Activated CD4-positive, alpha-beta T cell treated with anti-CD3 and anti-CD28 coated beads, Interleukin-2, amount 10 ng/mL, durations not matched to agents 7 days and 5 days (primary cell): Measurements from ENCODE around the gene NSUN5. TPM values are rescaled to one million over a fixed set of nuclear protein-coding genes. Genes with fewer than 3 reads are reported as not detected.
"Not testable (repeated sequence)": the region's sequence is repeated elsewhere in the genome, so short reads cannot be mapped to it uniquely, and the experiment has no call there.

Source experiments
- CTCF ChIA-PET: fragments of 350-600 bp; sonication (Branson Sonifier 250); formaldehyde crosslinking; loops from one replicate; lab custom pipeline; 2021; ENCODE audit warnings: antibody characterized with exemption; lab: Charles Lee
- POLR2A ChIA-PET: fragments of 350-600 bp; sonication (Branson Sonifier 250); formaldehyde crosslinking; loops from one replicate; lab custom pipeline; 2021; ENCODE audit warnings: antibody characterized with exemption; lab: Charles Lee
- DNase-seq: peaks from one replicate; pipeline ENCODE4 v3.0.0-alpha.2; 2020
- H3K27ac Mint-ChIP-seq: one replicate; pipeline ENCODE4 v1.8.0; 2021; ENCODE audit warnings: mild to moderate bottlenecking, moderate library complexity, mixed read lengths
- H3K27me3 Mint-ChIP-seq: one replicate; pipeline ENCODE4 v1.8.0; 2021; ENCODE audit warnings: mixed read lengths
- H3K36me3 Mint-ChIP-seq: one replicate; pipeline ENCODE4 v1.8.0; 2021; ENCODE audit warnings: low read depth, mixed read lengths
- H3K4me1 Mint-ChIP-seq: one replicate; pipeline ENCODE4 v1.8.0; 2021; ENCODE audit warnings: mixed read lengths
- H3K4me3 Mint-ChIP-seq: one replicate; pipeline ENCODE4 v1.8.0; 2021; ENCODE audit warnings: mild to moderate bottlenecking, moderate library complexity, mixed read lengths
- H3K9me3 Mint-ChIP-seq: one replicate; pipeline ENCODE4 v1.8.0; 2021; ENCODE audit warnings: mixed read lengths
- total RNA-seq, 2 experiments: library from RNA; stranded (reverse); gene quantifications; one replicate each; pipeline ENCODE4 v1.2.3, GENCODE V29; 2021

The NSUN5 gene
- total RNA-seq, 2 experiments from 2014 or later = 50.9 to 63.2 TPM

GRCh38 chr7:73323434-73324080 is 14.9 kb upstream of the NSUN5 start:
- H3K9me3 Mint-ChIP-seq, POLR2A ChIA-PET, H3K27me3 Mint-ChIP-seq, DNase-seq, H3K36me3 Mint-ChIP-seq: not testable (repeated sequence)
- Mint-ChIP-seq H3K4me1 (peaks cover 15% of the 10 kb centered on the region), H3K27ac (peak overlapping the region; percentile 83), H3K4me3 (peak overlapping the region; percentile 22)
- CTCF ChIA-PET = interaction anchor here (0.6 to 1.7 kb wide), 9 partner anchors 8 to 411 kb away, joined by 3 to 11 read pairs (median 3); partner anchors contain the start of gene NSUN5

GRCh38 chr7:73320009-73320408 is 11.4 kb upstream of the NSUN5 start:
- peaks cover 13% of the 10 kb centered on the region for H3K4me1 Mint-ChIP-seq
- DNase-seq, CTCF ChIA-PET, H3K27me3 Mint-ChIP-seq, H3K27ac Mint-ChIP-seq, H3K9me3 Mint-ChIP-seq, H3K4me3 Mint-ChIP-seq, H3K36me3 Mint-ChIP-seq, POLR2A ChIA-PET: not testable (repeated sequence)

GRCh38 chr7:73319541-73319940 is 10.9 kb upstream of the NSUN5 start:
- H3K9me3 Mint-ChIP-seq, CTCF ChIA-PET, POLR2A ChIA-PET, H3K27ac Mint-ChIP-seq, H3K4me3 Mint-ChIP-seq, DNase-seq, H3K27me3 Mint-ChIP-seq, H3K36me3 Mint-ChIP-seq: not testable (repeated sequence)
- H3K4me1 Mint-ChIP-seq = peaks cover 11% of the 10 kb centered on the region

- POLR2A ChIA-PET = interaction anchor here (0.7 kb wide), 1 partner anchor 39 kb away, joined by 3 read pairs; no protein-coding TSS in a partner anchor
These were observed 10.1 kb upstream of the NSUN5 start for GRCh38 chr7:73318656-73319204.

GRCh38 chr7:73316521-73316920 is 7.9 kb upstream of the NSUN5 start:
- ChIA-PET POLR2A (no interaction called here), CTCF (interaction anchor here (0.7 to 2.7 kb wide), 2 partner anchors 8 to 419 kb away, joined by 4 to 11 read pairs; no protein-coding TSS in a partner anchor)
- Mint-ChIP-seq H3K4me3 (no peak overlapping the region), H3K27me3 (no peaks in the 10 kb centered on the region), H3K27ac (no peak overlapping the region), H3K4me1 (no peaks in the 10 kb centered on the region), H3K36me3 (no peaks in the 10 kb centered on the region), H3K9me3 (no peaks in the 10 kb centered on the region)
- DNase-seq = no peak

More at GRCh38 chr7:73318656-73319204, 10.1 kb upstream of the NSUN5 start:
- CTCF ChIA-PET, H3K27ac Mint-ChIP-seq, H3K27me3 Mint-ChIP-seq, DNase-seq, H3K4me3 Mint-ChIP-seq, H3K9me3 Mint-ChIP-seq, H3K36me3 Mint-ChIP-seq, H3K4me1 Mint-ChIP-seq: not testable (repeated sequence)

GRCh38 chr7:73314271-73314670 is 5.6 kb upstream of the NSUN5 start:
- H3K4me3 Mint-ChIP-seq = no peak overlapping the region
- H3K4me1 Mint-ChIP-seq = peaks cover 3% of the 10 kb centered on the region
- H3K27ac Mint-ChIP-seq = no peak overlapping the region
- peaks cover 3% of the 10 kb centered on the region for H3K36me3 Mint-ChIP-seq
- no peaks in the 10 kb centered on the region for H3K9me3 Mint-ChIP-seq
- DNase-seq = no peak
- ChIA-PET POLR2A (no interaction called here), CTCF (interaction anchor here (1.6 to 2.7 kb wide), 2 partner anchors 10 to 18 kb away, joined by 4 to 11 read pairs; no protein-coding TSS in a partner anchor)
- no peaks in the 10 kb centered on the region for H3K27me3 Mint-ChIP-seq

GRCh38 chr7:73313521-73313906 is 4.9 kb upstream of the NSUN5 start:
- H3K27ac Mint-ChIP-seq = no peak overlapping the region
- ChIA-PET POLR2A (no interaction called here), CTCF (interaction anchor here (1.6 kb wide), 1 partner anchor 18 kb away, joined by 4 read pairs; no protein-coding TSS in a partner anchor)
- H3K9me3 Mint-ChIP-seq = no peaks in the 10 kb centered on the region
- H3K4me3 Mint-ChIP-seq = no peak overlapping the region
- peaks cover 5% of the 10 kb centered on the region for H3K36me3 Mint-ChIP-seq
- DNase-seq = no peak
- H3K4me1 Mint-ChIP-seq = peaks cover 7% of the 10 kb centered on the region
- H3K27me3 Mint-ChIP-seq = no peaks in the 10 kb centered on the region

GRCh38 chr7:73312831-73313520 is 4.3 kb upstream of the NSUN5 start:
- POLR2A ChIA-PET = no interaction called here
- no peaks in the 10 kb centered on the region for H3K9me3 Mint-ChIP-seq
- no peak for DNase-seq
- CTCF ChIA-PET = interaction anchor here (1.6 kb wide), 1 partner anchor 19 kb away, joined by 4 read pairs; no protein-coding TSS in a partner anchor
- peaks cover 11% of the 10 kb centered on the region for H3K4me1 Mint-ChIP-seq
- no peaks in the 10 kb centered on the region for H3K27me3 Mint-ChIP-seq
- no peak overlapping the region for H3K27ac Mint-ChIP-seq
- no peak overlapping the region for H3K4me3 Mint-ChIP-seq
- H3K36me3 Mint-ChIP-seq = peaks cover 7% of the 10 kb centered on the region

- H3K27me3 Mint-ChIP-seq, H3K9me3 Mint-ChIP-seq, H3K4me3 Mint-ChIP-seq, POLR2A ChIA-PET, H3K27ac Mint-ChIP-seq, DNase-seq, CTCF ChIA-PET: not testable (repeated sequence)
- Mint-ChIP-seq H3K4me1 (peaks cover 26% of the 10 kb centered on the region), H3K36me3 (peaks cover 20% of the 10 kb centered on the region)
These were observed 2.8 kb upstream of the NSUN5 start for GRCh38 chr7:73311421-73311820.

GRCh38 chr7:73308074-73308664 is 457 bp downstream of the NSUN5 start:
- no peaks in the 10 kb centered on the region for H3K9me3 Mint-ChIP-seq
- H3K36me3 Mint-ChIP-seq = peaks cover 32% of the 10 kb centered on the region
- peaks cover 31% of the 10 kb centered on the region for H3K4me1 Mint-ChIP-seq
- ChIA-PET POLR2A (no interaction called here), CTCF (interaction anchor here (1.2 kb wide), 1 partner anchor 16 kb away, joined by 3 read pairs; no protein-coding TSS in a partner anchor)
- peak overlapping the region; percentile 95 for H3K27ac Mint-ChIP-seq
- H3K4me3 Mint-ChIP-seq = peak overlapping the region; percentile 95
- peak; percentile 11 for DNase-seq
- H3K27me3 Mint-ChIP-seq = no peaks in the 10 kb centered on the region

- Mint-ChIP-seq H3K27me3 (no peaks in the 10 kb centered on the region), H3K36me3 (peaks cover 36% of the 10 kb centered on the region), H3K9me3 (no peaks in the 10 kb centered on the region), H3K27ac (peak overlapping the region; percentile 70), H3K4me3 (peak overlapping the region; percentile 95), H3K4me1 (peaks cover 31% of the 10 kb centered on the region)
- DNase-seq = no peak
- CTCF ChIA-PET = interaction anchor here (0.6 kb wide), 1 partner anchor 581 kb away, joined by 3 read pairs; no protein-coding TSS in a partner anchor
- POLR2A ChIA-PET = no interaction called here
These were observed 1.2 kb downstream of the NSUN5 start for GRCh38 chr7:73307436-73307835.

GRCh38 chr7:73304612-73305387 is 3.8 kb downstream of the NSUN5 start:
- CTCF ChIA-PET, POLR2A ChIA-PET, H3K9me3 Mint-ChIP-seq, H3K27me3 Mint-ChIP-seq, H3K27ac Mint-ChIP-seq, H3K4me3 Mint-ChIP-seq, DNase-seq: not testable (repeated sequence)
- Mint-ChIP-seq H3K4me1 (peaks cover 31% of the 10 kb centered on the region), H3K36me3 (peaks cover 36% of the 10 kb centered on the region)
